Measurements from ENCODE around the gene CCNK. TPM values are rescaled to one million over a fixed set of nuclear protein-coding genes. Genes with fewer than 3 reads are reported as not detected.
A peak's percentile ranks its signal among the peaks of the same experiment; 100 is the strongest.

Gene CCNK
- total RNA-seq = 74.9 TPM
- 18.6 TPM for polyA plus RNA-seq

DNA sequence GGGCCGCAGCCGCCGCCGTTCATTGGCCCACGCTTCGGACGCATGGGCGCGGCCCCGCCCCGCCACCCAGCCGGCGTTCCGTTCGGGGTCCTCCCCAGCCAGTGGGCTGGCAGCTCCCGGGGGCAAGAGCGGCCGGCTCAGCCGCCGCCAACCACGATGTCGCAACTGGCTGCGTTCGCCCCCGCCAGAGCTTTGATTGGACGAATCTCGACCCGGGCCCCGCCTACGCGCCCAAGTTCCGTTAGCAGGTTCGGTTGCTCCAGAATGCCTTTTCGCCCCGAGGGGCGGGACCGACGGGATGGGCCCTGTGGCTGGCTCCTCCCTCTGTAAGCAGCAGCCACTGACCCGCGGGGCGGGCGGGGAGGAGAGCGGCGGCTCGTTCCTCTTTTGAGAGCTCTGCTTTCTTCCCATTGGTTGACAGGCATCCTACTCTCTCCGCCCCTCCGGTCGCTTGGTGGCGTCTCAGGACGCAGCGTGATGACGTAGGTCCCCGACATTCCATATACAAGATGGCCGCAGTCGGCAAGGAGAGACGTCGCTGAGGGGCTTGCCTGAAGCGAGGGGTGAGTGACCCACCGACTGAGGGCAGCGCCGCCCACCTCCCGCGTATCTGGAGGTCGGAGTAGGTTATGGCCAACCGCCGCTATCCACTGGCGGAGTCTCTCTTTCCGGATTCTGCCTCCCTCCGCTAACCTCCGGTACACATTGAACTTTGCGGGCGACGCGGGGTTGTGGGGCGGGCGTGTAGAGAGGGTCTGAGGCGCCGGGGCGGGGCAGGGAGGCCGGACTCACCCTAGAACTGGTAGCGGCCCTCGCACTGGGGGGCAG lies at the start of gene CCNK:
CCNK (plus strand) TSS at position 493 of the 828 bp plus-strand sequence. CDS start 11,269 bp downstream, outside the sequence.
- peak within 1 kb of the TSS; percentile 95 for H3K27ac ChIP-seq (ENCODE audit: low read depth)
- peak within 1 kb of the TSS; percentile 99 for H3K4me3 ChIP-seq (ENCODE audit: low read depth, low read length)
- no peaks in the 10 kb centered on the region for H3K36me3 ChIP-seq (ENCODE audit: insufficient read depth)
- WGBS = under 1% methylated on average over 82 of the region's 82 CpGs
- H3K4me1 ChIP-seq (ENCODE audit: insufficient read depth) = peaks cover 3% of the 10 kb centered on the region
- peak; percentile 99 for DNase-seq (ENCODE audit: extremely low spot score)

GRCh38 chr14:99431986-99432385 lies 49.2 kb upstream of the CCNK start:
- Histone ChIP-seq H3K36me3 (ENCODE audit: insufficient read depth) (peaks cover 4% of the 10 kb centered on the region), H3K27ac (ENCODE audit: low read depth) (no peak overlapping the region), H3K4me3 (ENCODE audit: low read depth, low read length) (no peak overlapping the region), H3K4me1 (ENCODE audit: insufficient read depth) (no peaks in the 10 kb centered on the region)
- WGBS = 48% methylated on average over 3 of the region's 3 CpGs
- DNase-seq (ENCODE audit: extremely low spot score) = no peak

- DNase-seq (ENCODE audit: extremely low spot score) = no peak
- WGBS = 81% methylated on average over 1 of the region's 1 CpG
- no peaks in the 10 kb centered on the region for H3K4me1 ChIP-seq (ENCODE audit: insufficient read depth)
Observed at GRCh38 chr14:99432485-99432884, 48.7 kb upstream of the CCNK start.

DNA sequence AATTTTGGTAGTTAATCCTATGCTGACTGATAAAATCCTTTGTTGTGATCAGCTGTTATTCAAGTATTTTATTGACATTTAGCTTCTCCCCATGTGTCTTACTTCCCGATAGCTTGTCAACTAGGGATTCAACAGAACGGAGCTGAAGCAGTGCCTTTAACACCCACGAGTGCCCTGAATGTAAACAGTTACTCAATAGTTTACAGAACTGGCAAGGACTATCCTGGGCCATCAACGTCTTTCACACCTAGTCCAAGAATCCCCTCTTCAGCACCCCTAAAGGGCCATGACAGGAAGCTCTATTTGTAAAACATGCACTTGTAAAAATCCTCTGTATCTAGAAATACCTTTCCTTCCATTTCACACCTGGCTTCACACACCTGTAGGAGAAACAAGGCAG lies 45.9 kb upstream of the CCNK start:
- no peaks in the 10 kb centered on the region for H3K36me3 ChIP-seq (ENCODE audit: insufficient read depth)
- WGBS = 45% methylated on average over 4 of the region's 4 CpGs

More at GRCh38 chr14:99432485-99432884, 48.7 kb upstream of the CCNK start:
- Histone ChIP-seq H3K36me3 (ENCODE audit: insufficient read depth) (peaks cover 4% of the 10 kb centered on the region), H3K4me3 (ENCODE audit: low read depth, low read length) (no peak overlapping the region), H3K27ac (ENCODE audit: low read depth) (no peak overlapping the region)

GRCh38 chr14:99436247-99437180 lies 44.7 kb upstream of the CCNK start:
- no peak overlapping the region for H3K27ac ChIP-seq (ENCODE audit: low read depth)
- no peak overlapping the region for H3K4me3 ChIP-seq (ENCODE audit: low read depth, low read length)
- H3K4me1 ChIP-seq (ENCODE audit: insufficient read depth) = no peaks in the 10 kb centered on the region
- H3K36me3 ChIP-seq (ENCODE audit: insufficient read depth) = no peaks in the 10 kb centered on the region
- WGBS = 81% methylated on average over 14 of the region's 14 CpGs
- no peak for DNase-seq (ENCODE audit: extremely low spot score)

More for the DNA sequence above, 45.9 kb upstream of the CCNK start:
- no peak for DNase-seq (ENCODE audit: extremely low spot score)
- Histone ChIP-seq H3K27ac (ENCODE audit: low read depth) (no peak overlapping the region), H3K4me3 (ENCODE audit: low read depth, low read length) (no peak overlapping the region), H3K4me1 (ENCODE audit: insufficient read depth) (no peaks in the 10 kb centered on the region)

- no peak overlapping the region for H3K27ac ChIP-seq (ENCODE audit: low read depth)
- no peak for DNase-seq (ENCODE audit: extremely low spot score)
- H3K36me3 ChIP-seq (ENCODE audit: insufficient read depth) = no peaks in the 10 kb centered on the region
- WGBS = 75% methylated on average over 3 of the region's 3 CpGs
- H3K4me3 ChIP-seq (ENCODE audit: low read depth, low read length) = no peak overlapping the region
- H3K4me1 ChIP-seq (ENCODE audit: insufficient read depth) = no peaks in the 10 kb centered on the region
Observed at GRCh38 chr14:99437706-99438105, 43.5 kb upstream of the CCNK start.

DNA sequence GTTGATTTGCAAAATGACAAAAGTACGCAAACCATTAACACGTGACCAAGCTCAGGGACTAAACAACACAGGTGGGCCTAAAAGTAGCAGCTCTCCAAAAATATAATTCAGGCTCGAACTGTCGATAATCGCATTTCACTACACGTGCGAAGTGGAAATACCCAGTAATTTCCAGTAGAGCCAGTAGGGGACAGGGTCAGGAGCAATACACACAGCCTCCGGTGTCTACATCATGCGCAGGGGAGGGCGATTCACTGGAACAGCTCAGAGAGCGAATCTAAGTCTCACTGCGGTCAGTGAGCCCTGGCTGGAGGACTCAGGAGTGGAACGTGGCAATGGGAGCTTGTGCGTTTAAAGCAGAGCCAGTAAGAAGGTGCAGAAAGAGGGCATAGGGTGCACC lies 40.9 kb upstream of the CCNK start:
- WGBS = 92% methylated on average over 14 of the region's 14 CpGs

GRCh38 chr14:99441157-99441870 lies 39.9 kb upstream of the CCNK start:
- Histone ChIP-seq H3K27ac (ENCODE audit: low read depth) (no peak overlapping the region), H3K36me3 (ENCODE audit: insufficient read depth) (no peaks in the 10 kb centered on the region), H3K4me3 (ENCODE audit: low read depth, low read length) (no peak overlapping the region), H3K4me1 (ENCODE audit: insufficient read depth) (no peaks in the 10 kb centered on the region)
- WGBS = 94% methylated on average over 11 of the region's 11 CpGs
- DNase-seq (ENCODE audit: extremely low spot score) = no peak

More for the DNA sequence above, 40.9 kb upstream of the CCNK start:
- Histone ChIP-seq H3K27ac (ENCODE audit: low read depth) (no peak overlapping the region), H3K36me3 (ENCODE audit: insufficient read depth) (no peaks in the 10 kb centered on the region), H3K4me1 (ENCODE audit: insufficient read depth) (no peaks in the 10 kb centered on the region), H3K4me3 (ENCODE audit: low read depth, low read length) (no peak overlapping the region)
- no peak for DNase-seq (ENCODE audit: extremely low spot score)

DNA sequence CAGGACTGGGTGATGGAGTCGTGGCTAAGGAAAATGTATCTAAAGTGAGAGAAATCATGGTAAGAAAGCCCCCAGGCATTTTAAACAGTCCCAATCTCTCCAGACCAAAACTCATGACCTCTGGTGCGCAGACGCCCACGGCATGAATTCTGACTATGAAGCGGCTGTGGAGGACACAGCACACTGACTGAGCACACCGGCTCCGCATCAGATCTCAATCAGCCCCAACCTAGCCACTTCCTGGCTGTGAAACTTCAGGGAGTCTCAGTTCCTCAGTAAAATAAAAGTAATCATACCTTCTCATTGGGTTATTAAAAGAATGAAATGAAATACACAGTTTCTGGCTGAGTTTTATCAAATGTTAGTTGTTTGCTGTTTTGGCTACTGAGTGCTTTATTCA lies 39.3 kb upstream of the CCNK start:
- 90% methylated on average over 7 of the region's 7 CpGs for WGBS
- no peak for DNase-seq (ENCODE audit: extremely low spot score)
- no peak overlapping the region for H3K27ac ChIP-seq (ENCODE audit: low read depth)
- no peaks in the 10 kb centered on the region for H3K36me3 ChIP-seq (ENCODE audit: insufficient read depth)
- no peak overlapping the region for H3K4me3 ChIP-seq (ENCODE audit: low read depth, low read length)
- no peaks in the 10 kb centered on the region for H3K4me1 ChIP-seq (ENCODE audit: insufficient read depth)

DNA sequence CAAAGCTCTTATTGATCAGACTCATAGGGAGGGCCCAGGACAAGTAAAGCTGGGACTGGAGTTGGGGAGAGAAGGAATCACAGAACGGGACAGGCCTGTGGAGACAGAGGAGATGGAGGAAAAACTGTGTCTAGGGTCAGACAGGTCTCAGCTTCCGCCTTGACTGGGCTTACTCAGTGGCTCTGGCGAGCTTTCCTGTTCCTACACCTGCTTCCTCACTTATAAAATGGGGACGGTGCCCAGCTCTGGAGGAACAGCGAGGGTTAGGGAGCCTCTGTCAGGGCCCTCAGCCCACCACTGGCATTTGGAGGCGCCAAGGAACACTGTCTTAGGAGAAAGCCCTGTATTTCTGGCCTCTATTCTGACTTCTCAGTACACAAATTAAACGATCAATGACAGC lies 35.3 kb upstream of the CCNK start:
- DNase-seq (ENCODE audit: extremely low spot score) = no peak
- Histone ChIP-seq H3K27ac (ENCODE audit: low read depth) (no peak overlapping the region), H3K4me1 (ENCODE audit: insufficient read depth) (no peaks in the 10 kb centered on the region), H3K36me3 (ENCODE audit: insufficient read depth) (no peaks in the 10 kb centered on the region), H3K4me3 (ENCODE audit: low read depth, low read length) (no peak overlapping the region)
- 88% methylated on average over 7 of the region's 7 CpGs for WGBS

- H3K36me3 ChIP-seq (ENCODE audit: insufficient read depth) = no peaks in the 10 kb centered on the region
Observed at GRCh38 chr14:99447739-99448138, 33.5 kb upstream of the CCNK start.

GRCh38 chr14:99450266-99450665 lies 30.9 kb upstream of the CCNK start:
- no peak for DNase-seq (ENCODE audit: extremely low spot score)
- no peaks in the 10 kb centered on the region for H3K4me1 ChIP-seq (ENCODE audit: insufficient read depth)
- 90% methylated on average over 3 of the region's 3 CpGs for WGBS
- no peak overlapping the region for H3K27ac ChIP-seq (ENCODE audit: low read depth)
- H3K36me3 ChIP-seq (ENCODE audit: insufficient read depth) = no peaks in the 10 kb centered on the region
- no peak overlapping the region for H3K4me3 ChIP-seq (ENCODE audit: low read depth, low read length)

More at GRCh38 chr14:99447739-99448138, 33.5 kb upstream of the CCNK start:
- 85% methylated on average over 4 of the region's 4 CpGs for WGBS
- no peak for DNase-seq (ENCODE audit: extremely low spot score)
- Histone ChIP-seq H3K4me1 (ENCODE audit: insufficient read depth) (no peaks in the 10 kb centered on the region), H3K27ac (ENCODE audit: low read depth) (no peak overlapping the region), H3K4me3 (ENCODE audit: low read depth, low read length) (no peak overlapping the region)

DNA sequence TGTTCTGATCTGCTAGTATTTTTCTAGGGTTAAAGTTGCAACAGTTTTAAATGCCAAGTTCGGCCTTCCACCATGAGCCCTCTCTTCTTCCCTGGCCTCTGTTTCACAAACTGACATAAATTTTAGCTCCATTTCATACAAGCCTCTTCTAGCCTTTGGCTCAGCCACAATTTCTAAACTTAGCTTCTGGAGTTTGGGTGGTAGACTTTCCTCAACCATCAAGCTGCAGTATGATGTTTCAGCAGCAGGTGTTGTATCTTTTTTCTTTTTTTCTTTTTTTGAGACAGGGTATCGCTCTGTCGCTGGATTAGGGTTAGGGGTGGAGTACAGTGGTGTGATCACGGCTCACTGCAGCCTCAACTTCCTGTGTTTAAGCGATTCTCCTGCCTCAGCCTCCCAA lies 30.0 kb upstream of the CCNK start:
- H3K27ac ChIP-seq (ENCODE audit: low read depth) = no peak overlapping the region
- H3K4me3 ChIP-seq (ENCODE audit: low read depth, low read length) = no peak overlapping the region
- WGBS = 93% methylated on average over 5 of the region's 5 CpGs
- DNase-seq (ENCODE audit: extremely low spot score) = no peak
- H3K4me1 ChIP-seq (ENCODE audit: insufficient read depth) = no peaks in the 10 kb centered on the region
- H3K36me3 ChIP-seq (ENCODE audit: insufficient read depth) = no peaks in the 10 kb centered on the region
